Esophagus (tissue), 2 donors: ENCODE measurements around the gene ZC3H18. TPM values are rescaled to one million over a fixed set of nuclear protein-coding genes. Genes with fewer than 3 reads are reported as not detected.

Source experiments
- H3K27ac ChIP-seq, 2 donors: one replicate each; pipeline ENCODE4 v1.5.1; 2013; ENCODE audit warnings: low read depth in 2 of 2, mild to moderate bottlenecking in 2 of 2, inconsistent platforms in 1 of 2, low read length in 1 of 2, moderate library complexity in 1 of 2
- H3K27me3 ChIP-seq, 2 donors: one replicate each; pipeline ENCODE4 v1.6.1; 2013; ENCODE audit warnings: low read length in 2 of 2, control low read depth in 1 of 2, mild to moderate bottlenecking in 1 of 2; ENCODE audit not compliant: insufficient read depth in 2 of 2, control insufficient read depth in 1 of 2
- H3K36me3 ChIP-seq, 2 donors: one replicate each; pipeline ENCODE4 v1.6.1; 2013; ENCODE audit warnings: low read length in 1 of 2; ENCODE audit not compliant: control insufficient read depth in 2 of 2, insufficient read depth in 2 of 2
- H3K4me1 ChIP-seq, 2 donors: one replicate each; pipeline ENCODE4 v1.6.1; 2013; ENCODE audit warnings: low read length in 1 of 2; ENCODE audit not compliant: control insufficient read depth in 2 of 2, insufficient read depth in 2 of 2
- H3K4me3 ChIP-seq, 2 donors: one replicate each; pipeline ENCODE4 v1.5.1; 2013; ENCODE audit warnings: low read length in 2 of 2, mild to moderate bottlenecking in 2 of 2, low read depth in 1 of 2, moderate library complexity in 1 of 2
- H3K9me3 ChIP-seq, 2 donors: one replicate each; pipeline ENCODE4 v1.6.1; 2013; ENCODE audit warnings: mild to moderate bottlenecking in 2 of 2, low read depth in 1 of 2, low read length in 1 of 2, moderate library complexity in 1 of 2; ENCODE audit not compliant: control insufficient read depth in 2 of 2, insufficient read depth in 1 of 2
- WGBS, 2 donors: extraction: QIAGEN DNeasy Blood & Tissue Kit; methylation state at CpG; one replicate each; pipeline ENCODE4 v1.1.7; 2013; 5-methylcytosine and 5-hydroxymethylcytosine counted together
- polyA plus RNA-seq, 2 donors: library from polyadenylated mRNA; stranded (reverse); fragments of 200-250 nt; gene quantifications; one replicate each; pipeline ENCODE4 v1.2.3, GENCODE V29; 2013
- donor health status: healthy with polysubstance abuse.
- donor health status: Bipolar disorder and iron deficiency.

Gene ZC3H18
- 10 to 100 TPM; 19.1 to 24.5 TPM for polyA plus RNA-seq

- 0 to 1% methylated on average over 73 to 90 of the region's 90 CpGs for WGBS, 2 donors
- H3K9me3 ChIP-seq = no peaks in the 10 kb centered on the region
- peaks cover 6 to 10% of the 10 kb centered on the region in 2 donors for H3K4me1 ChIP-seq
- H3K36me3 ChIP-seq = peaks cover 0 to 3% of the 10 kb centered on the region in 2 donors
- no peaks in the 10 kb centered on the region for H3K27me3 ChIP-seq
- H3K27ac ChIP-seq = peak within 1 kb of the TSS; percentile 88 to 96
- H3K4me3 ChIP-seq = peak within 1 kb of the TSS; percentile 84 to 95
These were observed at the start of gene ZC3H18 for GRCh38 chr16:88569985-88570690. Gene ZC3H18, plus strand, starts transcription at chr16:88570403. Its CDS starts 6,721 bp downstream, at chr16:88577124.

DNA sequence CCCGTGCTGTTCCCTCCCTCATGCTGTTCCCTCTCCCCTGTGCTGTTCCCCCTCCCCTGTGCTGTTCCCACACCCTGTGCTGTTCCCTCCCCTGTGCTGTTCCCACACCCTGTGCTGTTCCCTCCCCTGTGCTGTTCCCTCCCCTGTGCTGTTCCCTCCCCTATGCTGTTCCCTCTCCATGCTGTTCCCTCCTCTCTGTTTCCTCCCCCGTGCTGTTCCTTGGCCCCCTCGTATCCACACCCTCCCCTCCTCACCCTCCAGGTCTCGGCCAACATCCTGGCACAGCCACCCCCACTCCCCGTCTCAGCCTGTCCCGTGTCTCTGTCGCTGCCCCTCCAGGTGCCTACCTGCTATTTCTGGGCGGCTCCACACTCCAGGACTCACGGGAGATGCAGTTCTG is 48.5 kb upstream of the ZC3H18 start:
- Histone ChIP-seq H3K4me1 (peaks cover 0 to 13% of the 10 kb centered on the region in 2 donors), H3K36me3 (no peaks in the 10 kb centered on the region), H3K4me3 (no peak overlapping the region), H3K27me3 (peaks cover 0 to 18% of the 10 kb centered on the region in 2 donors), H3K27ac (no peak overlapping the region), H3K9me3 (no peaks in the 10 kb centered on the region)
- WGBS, 2 donors = 49 to 52% methylated on average over 9 of the region's 9 CpGs

DNA sequence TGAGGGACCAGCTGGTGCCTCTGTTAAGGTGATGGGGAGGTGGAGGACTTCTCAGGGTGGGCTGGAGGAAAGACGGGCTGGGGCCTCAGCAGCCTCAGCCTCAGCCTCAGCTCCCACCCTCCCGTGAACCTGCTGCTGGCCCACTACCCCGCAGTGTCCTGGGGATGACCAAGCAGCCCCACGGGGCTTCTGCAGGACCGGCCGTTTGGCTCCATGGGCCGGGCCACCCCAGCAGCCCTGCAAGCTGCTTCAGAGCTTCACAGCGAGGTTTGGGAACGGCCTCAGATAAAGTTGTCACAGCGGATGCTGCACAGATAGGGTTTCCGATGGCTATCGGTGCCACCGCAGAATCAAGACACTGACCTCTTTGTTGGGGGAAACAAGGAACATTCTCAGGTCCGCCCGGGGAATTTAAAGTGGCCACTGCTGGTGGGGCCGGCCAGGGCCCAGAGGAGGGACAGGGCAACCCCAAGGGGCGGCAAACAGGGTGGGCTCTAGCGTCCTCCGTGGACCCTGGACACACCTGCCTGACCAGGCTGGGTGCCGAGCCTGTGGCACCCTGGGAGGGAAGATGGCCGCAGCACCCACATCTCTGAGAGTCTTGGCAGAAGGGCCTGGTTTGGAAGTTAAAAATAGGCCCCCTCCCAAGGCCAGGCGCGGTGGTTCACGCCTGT is 47.8 kb upstream of the ZC3H18 start:
- Histone ChIP-seq H3K4me1 (peaks cover 2 to 19% of the 10 kb centered on the region in 2 donors), H3K4me3 (no peak overlapping the region), H3K27me3 (peaks cover 0 to 18% of the 10 kb centered on the region in 2 donors), H3K9me3 (no peaks in the 10 kb centered on the region), H3K36me3 (no peaks in the 10 kb centered on the region), H3K27ac (no peak overlapping the region)
- WGBS, 2 donors = 71 to 74% methylated on average over 24 of the region's 24 CpGs

GRCh38 chr16:88523309-88524161 is 46.7 kb upstream of the ZC3H18 start:
- H3K27ac ChIP-seq = no peak overlapping the region
- WGBS, 2 donors = 33 to 46% methylated on average over 45 to 47 of the region's 47 CpGs
- H3K4me3 ChIP-seq = no peak overlapping the region
- H3K4me1 ChIP-seq = peaks cover 2 to 19% of the 10 kb centered on the region in 2 donors
- no peaks in the 10 kb centered on the region for H3K9me3 ChIP-seq
- H3K36me3 ChIP-seq = no peaks in the 10 kb centered on the region
- peaks cover 0 to 18% of the 10 kb centered on the region in 2 donors for H3K27me3 ChIP-seq

GRCh38 chr16:88524274-88524972 is 45.8 kb upstream of the ZC3H18 start:
- H3K4me3 ChIP-seq = no peak overlapping the region
- peaks cover 2 to 19% of the 10 kb centered on the region in 2 donors for H3K4me1 ChIP-seq
- H3K27ac ChIP-seq = no peak overlapping the region
- WGBS, 2 donors = 45 to 46% methylated on average over 17 to 18 of the region's 18 CpGs
- H3K27me3 ChIP-seq = peaks cover 0 to 18% of the 10 kb centered on the region in 2 donors
- no peaks in the 10 kb centered on the region for H3K36me3 ChIP-seq
- H3K9me3 ChIP-seq = no peaks in the 10 kb centered on the region

DNA sequence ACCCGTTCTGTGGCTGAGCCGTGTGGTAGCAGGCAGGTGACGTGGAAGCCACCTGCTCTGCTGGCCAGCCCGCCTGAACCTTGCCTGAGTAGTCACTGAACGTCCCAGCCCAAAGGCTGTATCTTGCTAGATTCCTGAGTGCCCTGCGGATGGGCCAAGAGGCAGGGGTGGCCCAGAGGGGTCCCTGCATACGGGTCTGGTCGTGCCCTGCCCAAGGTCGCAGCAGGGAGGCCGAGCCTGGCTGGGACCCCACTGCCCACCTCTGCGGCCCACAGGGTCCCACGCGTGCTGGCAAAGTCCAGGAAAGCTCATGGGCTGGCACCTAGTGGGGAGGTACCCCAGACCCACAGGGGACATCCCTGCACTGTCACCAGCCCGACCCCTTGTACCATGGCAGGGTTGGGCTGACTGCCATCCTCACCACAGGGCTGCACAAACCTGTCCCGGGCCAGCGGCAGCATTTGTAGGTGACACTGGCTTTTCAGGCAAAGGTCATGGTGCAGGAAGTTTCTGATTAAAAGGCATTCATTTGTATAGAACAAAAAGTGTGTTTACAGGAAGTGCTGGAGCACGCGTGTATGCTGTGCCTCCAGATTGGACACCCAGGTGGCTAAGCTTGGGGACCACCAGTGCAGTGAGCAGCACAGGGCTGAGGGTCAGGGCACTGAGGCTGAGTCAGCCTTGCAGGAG is 45.1 kb upstream of the ZC3H18 start:
- Histone ChIP-seq H3K4me1 (peaks cover 2 to 19% of the 10 kb centered on the region in 2 donors), H3K36me3 (peaks cover 0 to 2% of the 10 kb centered on the region in 2 donors), H3K27me3 (peaks cover 0 to 18% of the 10 kb centered on the region in 2 donors), H3K27ac (no peak overlapping the region), H3K4me3 (no peak overlapping the region), H3K9me3 (no peaks in the 10 kb centered on the region)
- WGBS, 2 donors = 33 to 42% methylated on average over 17 to 18 of the region's 18 CpGs

GRCh38 chr16:88525663-88525990 is 44.6 kb upstream of the ZC3H18 start:
- 40 to 44% methylated on average over 17 of the region's 17 CpGs for WGBS, 2 donors
- Histone ChIP-seq H3K27me3 (peaks cover 0 to 18% of the 10 kb centered on the region in 2 donors), H3K4me1 (peaks cover 2 to 19% of the 10 kb centered on the region in 2 donors)

DNA sequence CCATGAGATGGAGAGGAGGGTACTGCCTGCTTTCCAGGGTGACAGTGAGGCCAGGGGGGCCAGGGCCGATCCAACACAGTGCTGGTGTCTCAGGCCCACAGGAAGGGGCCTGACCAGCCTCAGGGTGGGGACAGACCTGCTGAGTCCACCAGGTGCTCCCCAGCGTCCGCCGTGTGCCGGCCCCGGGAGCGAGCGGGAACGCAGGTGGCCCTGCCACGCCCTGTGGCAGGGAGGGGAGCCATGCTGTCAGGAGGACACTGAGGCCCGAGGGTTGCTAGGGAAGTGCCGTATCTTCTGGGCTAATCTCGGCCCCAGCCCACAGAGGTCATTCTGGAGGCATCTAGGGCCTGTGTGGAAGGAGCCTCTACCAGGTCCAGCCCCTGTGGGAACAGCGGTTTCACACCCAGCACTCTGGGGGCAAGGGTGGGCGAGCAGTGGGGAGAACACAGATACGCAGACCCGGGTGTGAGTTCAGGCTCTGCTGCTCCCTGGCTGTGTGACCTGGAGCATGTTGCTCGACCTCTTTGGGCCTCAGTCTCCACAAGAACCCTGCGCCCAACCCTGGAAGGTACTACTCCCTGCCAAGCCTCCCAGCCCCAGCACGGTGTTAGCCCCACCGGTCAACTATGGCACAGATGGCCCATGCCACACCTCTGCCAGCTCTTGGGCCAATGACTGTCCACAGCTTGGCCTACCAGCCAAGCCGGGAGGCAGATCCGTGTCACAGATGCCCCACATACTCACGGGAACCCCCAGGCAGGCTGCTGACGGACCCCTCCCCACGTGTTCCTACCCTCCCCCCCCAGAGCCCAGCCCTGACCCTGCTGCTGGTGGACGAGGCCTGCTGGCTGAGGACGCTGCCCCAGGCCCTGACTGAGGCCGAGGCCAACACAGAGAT is 43.9 kb upstream of the ZC3H18 start:
- Histone ChIP-seq H3K36me3 (peaks cover 0 to 6% of the 10 kb centered on the region in 2 donors), H3K9me3 (no peaks in the 10 kb centered on the region), H3K4me1 (peaks cover 2 to 19% of the 10 kb centered on the region in 2 donors), H3K27me3 (peaks cover 0 to 18% of the 10 kb centered on the region in 2 donors), H3K27ac (no peak overlapping the region), H3K4me3 (no peak overlapping the region)
- WGBS, 2 donors = 50 to 55% methylated on average over 29 of the region's 29 CpGs

More at GRCh38 chr16:88525663-88525990, 44.6 kb upstream of the ZC3H18 start:
- H3K4me3 ChIP-seq = no peak overlapping the region
- no peak overlapping the region for H3K27ac ChIP-seq
- H3K9me3 ChIP-seq = no peaks in the 10 kb centered on the region
- H3K36me3 ChIP-seq = peaks cover 0 to 5% of the 10 kb centered on the region in 2 donors
